ENCODE measurements around the gene A4GALT.
A peak's percentile ranks its signal among the peaks of the same experiment; 100 is the strongest.

A4GALT gene

GRCh38 chr22:42700901-42701300, 19.8 kb downstream of the A4GALT start:
- DNase-seq (ENCODE audit: low spot score), result no peak

GRCh38 chr22:42700355-42700754, 20.3 kb downstream of the A4GALT start:
- no peak for DNase-seq (ENCODE audit: low spot score)

- DNase-seq (ENCODE audit: low spot score), result no peak
Observed at GRCh38 chr22:42699976-42700352, 20.7 kb downstream of the A4GALT start.

- DNase-seq (ENCODE audit: low spot score), result no peak
Observed at GRCh38 chr22:42699281-42699975, 21.2 kb downstream of the A4GALT start.

GRCh38 chr22:42697542-42698013, 23.1 kb downstream of the A4GALT start:
- DNase-seq (ENCODE audit: low spot score), result no peak

GRCh38 chr22:42696331-42696967, 24.2 kb downstream of the A4GALT start:
- no peak for DNase-seq (ENCODE audit: low spot score)

GRCh38 chr22:42695294-42695693, 25.4 kb downstream of the A4GALT start:
- DNase-seq (ENCODE audit: low spot score), result no peak

- no peak for DNase-seq (ENCODE audit: low spot score)
Observed at GRCh38 chr22:42693763-42694683, 26.6 kb downstream of the A4GALT start.

GRCh38 chr22:42693055-42693762, 27.5 kb downstream of the A4GALT start:
- DNase-seq (ENCODE audit: low spot score), result no peak

- no peak for DNase-seq (ENCODE audit: low spot score)
Observed at GRCh38 chr22:42692239-42693054, 28.2 kb downstream of the A4GALT start.

- DNase-seq (ENCODE audit: low spot score), result no peak
Observed at GRCh38 chr22:42691440-42691839, 29.2 kb downstream of the A4GALT start.

- peak; percentile 78 for DNase-seq (ENCODE audit: low spot score)
Observed at GRCh38 chr22:42688241-42689211, 32.1 kb downstream of the A4GALT start.

GRCh38 chr22:42686756-42687491, 33.7 kb downstream of the A4GALT start:
- no peak for DNase-seq (ENCODE audit: low spot score)

GRCh38 chr22:42685941-42686653, 34.6 kb downstream of the A4GALT start:
- DNase-seq (ENCODE audit: low spot score), result no peak

GRCh38 chr22:42684462-42685195, 36.0 kb downstream of the A4GALT start:
- no peak for DNase-seq (ENCODE audit: low spot score)

- no peak for DNase-seq (ENCODE audit: low spot score)
Observed at GRCh38 chr22:42683578-42684283, 36.9 kb downstream of the A4GALT start.

Data from ecto neural progenitor cell (in vitro differentiated cells).